Activated T-cell treated with anti-CD3 and anti-CD28 coated beads, Interleukin-2, amount 50 U/mL, for 1 hour (primary cell): ENCODE data around the gene SST.

Experiments
- DNase-seq: peaks from one replicate; pipeline ENCODE4 v3.0.0-alpha.2; 2020

SST gene

DNA sequence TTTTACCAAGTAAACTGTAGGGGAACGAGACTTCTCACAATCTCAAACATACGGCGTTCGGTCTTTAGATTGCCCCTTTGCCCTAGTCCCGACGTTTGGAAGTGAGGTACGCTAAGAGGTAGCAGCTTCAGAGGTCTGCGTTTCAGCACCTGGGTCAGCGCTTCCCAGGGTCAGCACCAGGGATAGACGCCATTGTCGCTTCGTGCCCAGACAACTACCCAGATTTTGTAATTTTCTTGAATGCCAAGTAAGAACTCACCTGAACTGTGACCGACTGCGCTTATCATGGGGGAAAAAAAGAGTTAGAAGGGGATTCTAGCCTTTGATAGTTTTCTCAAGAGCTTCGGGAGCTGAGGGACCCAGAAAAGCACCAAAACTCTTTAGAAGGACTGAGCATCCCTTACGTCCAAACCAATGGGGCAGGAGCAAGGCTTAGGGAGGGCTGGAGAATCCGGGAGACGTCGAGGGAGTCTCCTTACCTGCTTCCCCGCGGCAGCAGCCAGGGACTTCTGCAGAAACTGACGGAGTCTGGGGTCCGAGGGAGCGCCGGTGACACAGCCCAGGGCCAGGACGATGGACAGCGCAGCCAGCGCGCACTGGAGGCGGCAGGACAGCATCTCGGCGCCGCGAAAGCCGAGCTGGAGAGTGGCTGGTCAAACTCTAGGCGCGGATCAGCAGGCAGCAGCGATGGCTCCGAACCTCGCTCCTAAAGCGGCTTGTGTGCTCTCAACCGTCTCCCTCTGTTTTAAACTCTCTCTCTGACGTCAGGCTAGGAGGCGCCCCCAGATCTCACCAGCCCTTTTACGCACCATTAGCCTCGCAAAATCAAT is at the start of gene SST:
Gene SST, minus strand, starts transcription at position 720 of the 830 bp plus-strand sequence. Its CDS starts 103 bp downstream, at position 617.
- no peak for DNase-seq

DNA sequence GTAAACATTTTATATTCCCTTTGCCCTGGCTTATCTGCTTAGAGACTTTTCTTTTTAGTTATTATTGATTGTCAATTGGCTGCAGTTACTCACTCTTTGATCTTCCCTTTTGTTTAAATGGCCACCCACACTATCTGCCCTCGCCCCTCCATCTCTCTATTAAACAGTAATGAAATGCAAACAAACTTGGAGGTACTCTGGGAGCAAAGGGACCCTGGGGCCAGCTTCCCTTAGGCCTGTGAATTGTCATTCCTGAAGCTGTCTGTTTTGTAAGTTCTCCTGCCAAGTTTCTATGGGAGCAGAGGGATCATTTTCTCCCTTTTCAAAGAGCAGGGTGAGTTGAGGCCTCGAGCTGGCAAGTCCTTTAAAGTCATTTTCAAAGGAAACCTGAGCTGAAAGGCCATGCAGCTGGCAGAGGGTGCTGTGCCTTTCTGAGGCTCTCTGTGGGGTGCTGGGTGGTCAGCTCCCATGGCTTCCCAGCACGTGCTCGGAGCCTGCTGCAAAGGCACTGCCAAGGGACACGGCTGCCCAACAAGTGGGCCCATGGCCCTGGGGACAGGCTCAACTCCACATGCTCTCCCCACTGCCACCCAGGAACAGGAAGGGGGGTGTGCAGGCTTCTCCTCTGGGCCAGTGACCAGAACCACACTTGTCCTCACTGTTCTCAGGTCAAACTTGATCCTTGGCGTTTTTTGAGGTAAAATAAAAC is 49.6 kb upstream of the SST start:
- DNase-seq = no peak

DNA sequence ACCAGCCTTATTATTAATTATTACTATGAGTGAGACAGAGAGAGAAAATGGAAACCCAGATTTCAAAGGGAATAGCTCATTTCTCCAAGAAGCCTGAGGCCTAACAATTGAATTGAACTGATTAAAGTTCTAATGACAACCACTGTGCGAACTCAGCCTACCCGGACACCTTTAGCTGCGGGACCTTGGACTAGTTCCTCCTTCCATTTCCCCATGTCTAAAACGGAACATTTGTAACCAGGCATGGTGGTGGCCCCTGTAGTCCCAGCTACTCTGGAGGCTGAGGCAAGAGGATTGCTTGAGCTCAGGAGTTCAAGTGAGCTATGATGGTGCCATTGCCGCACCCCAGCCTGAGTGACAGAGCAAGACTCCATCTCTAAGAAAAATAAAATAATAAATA is 48.6 kb upstream of the SST start:
- no peak for DNase-seq

GRCh38 chr3:187717572-187717971 is 47.4 kb upstream of the SST start:
- DNase-seq = no peak

GRCh38 chr3:187714404-187714979 is 44.3 kb upstream of the SST start:
- peak; percentile 66 for DNase-seq

- DNase-seq = no peak
Measured at GRCh38 chr3:187713504-187713903, 43.3 kb upstream of the SST start.

- DNase-seq = no peak
Measured at GRCh38 chr3:187709155-187709554, 39.0 kb upstream of the SST start.

- no peak for DNase-seq
Measured at GRCh38 chr3:187708696-187709095, 38.5 kb upstream of the SST start.

DNA sequence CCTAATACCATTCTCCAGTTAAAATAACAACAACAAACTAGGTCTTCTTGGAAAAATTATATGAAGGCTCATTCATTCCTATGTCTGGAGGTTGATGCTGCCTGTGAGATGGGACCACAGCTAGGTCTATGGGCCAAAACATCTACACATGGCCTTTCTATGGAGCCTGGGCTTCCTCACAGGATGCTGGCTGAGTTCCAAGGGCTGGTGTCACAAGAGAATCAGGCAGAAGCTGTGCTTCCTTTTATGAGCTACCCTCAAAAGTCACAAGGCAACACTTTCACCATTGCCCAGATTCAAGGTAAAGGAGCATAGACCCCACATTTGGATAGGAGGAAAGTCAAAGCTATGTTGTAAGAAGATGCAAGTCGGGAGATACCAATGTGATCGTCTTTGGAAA is 36.8 kb upstream of the SST start:
- DNase-seq = no peak

- DNase-seq = no peak
Measured at GRCh38 chr3:187705164-187705563, 35.0 kb upstream of the SST start.

DNA sequence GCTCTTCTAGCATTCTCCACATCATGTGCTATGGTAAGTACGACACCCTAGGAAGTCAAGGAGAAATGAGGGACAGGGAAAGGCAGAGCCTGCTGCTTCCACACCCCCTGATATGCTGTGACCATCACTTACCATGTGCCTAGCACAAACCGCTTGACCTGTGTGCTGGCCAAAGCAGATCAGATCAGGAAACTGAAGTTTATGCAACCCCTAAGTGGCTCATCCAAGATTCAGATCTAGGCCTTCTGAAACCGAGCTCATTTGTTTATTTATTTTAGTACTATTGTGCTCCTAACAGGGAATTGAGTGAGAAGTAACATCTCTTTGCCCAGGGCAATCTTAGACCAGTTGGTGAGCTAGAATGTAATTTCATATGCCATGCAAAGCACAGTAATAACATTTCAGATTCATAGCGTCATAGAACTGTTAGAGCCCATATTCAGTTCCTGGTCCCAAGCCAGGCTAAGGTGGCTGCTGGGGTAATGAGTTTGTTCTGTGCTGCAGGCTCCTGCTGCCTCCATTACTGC is 32.4 kb upstream of the SST start, which contains the start of gene RTP2:
Gene RTP2, minus strand, starts transcription at position 51 of the 527 bp plus-strand sequence. CDS start 429 bp downstream, outside the sequence.
- DNase-seq = no peak

DNA sequence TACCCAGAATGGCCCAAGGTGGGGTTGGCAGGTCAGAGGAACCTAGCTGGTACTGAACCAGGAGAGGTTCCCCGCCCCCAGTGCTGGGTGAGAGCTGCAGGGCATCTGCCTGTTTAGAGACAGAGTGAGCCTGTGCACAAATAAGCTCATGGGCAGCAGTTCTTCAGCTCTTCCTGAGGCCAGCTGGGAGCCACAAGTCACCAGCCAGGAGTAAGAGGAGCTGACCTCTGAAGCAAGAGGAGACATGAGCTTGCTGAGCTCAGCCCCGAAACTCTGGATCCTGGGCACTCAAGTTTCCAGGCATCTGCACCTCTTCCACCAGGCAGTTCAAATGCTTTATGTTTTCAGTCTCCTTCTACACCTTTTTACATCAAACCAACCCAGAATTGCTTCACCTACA is 30.1 kb upstream of the SST start:
- DNase-seq = no peak

- DNase-seq = no peak
Measured at GRCh38 chr3:187698499-187699399, 28.6 kb upstream of the SST start.

GRCh38 chr3:187696021-187696420 is 25.8 kb upstream of the SST start:
- DNase-seq = no peak

GRCh38 chr3:187695449-187695848 is 25.3 kb upstream of the SST start:
- no peak for DNase-seq

GRCh38 chr3:187694801-187695200 is 24.6 kb upstream of the SST start:
- no peak for DNase-seq

DNA sequence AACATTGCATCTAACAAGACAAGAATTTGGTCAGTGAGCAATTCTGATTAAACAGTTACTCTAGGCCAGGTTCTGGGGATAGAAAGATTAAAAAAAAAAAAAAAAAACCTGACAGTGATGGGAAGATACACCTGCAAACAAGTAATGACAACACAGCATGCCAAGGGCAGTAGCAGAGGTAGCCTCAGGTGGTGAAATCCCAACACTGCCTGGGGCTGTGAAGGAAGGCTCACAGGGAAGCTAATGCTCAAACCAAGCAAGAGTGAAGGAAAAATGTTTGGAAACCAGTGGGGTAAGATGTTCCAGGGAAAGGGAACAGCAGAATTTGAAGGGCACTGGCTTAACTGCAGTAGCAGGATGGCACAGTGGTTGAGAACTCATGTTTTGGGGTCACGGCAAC is 23.2 kb upstream of the SST start:
- no peak for DNase-seq

DNA sequence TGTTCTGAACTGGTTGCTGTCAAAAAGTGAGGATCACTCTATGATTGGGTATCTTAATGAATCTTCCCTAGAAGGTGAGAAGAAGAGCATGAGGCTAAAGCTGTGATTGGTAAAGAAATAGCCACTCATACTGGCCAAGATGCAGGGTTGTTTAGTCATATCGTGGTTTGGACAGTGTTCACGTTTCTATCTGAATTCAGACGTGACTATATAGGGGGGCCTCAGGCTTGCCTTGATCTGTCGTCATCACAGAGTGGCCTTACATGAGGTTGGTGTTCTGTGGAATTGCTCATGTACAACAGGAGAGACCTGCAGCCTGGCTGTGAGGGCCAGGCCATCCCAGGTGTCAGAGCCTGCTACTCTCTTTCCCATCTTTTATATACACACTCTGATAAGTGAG is 19.8 kb upstream of the SST start:
- DNase-seq = no peak

DNA sequence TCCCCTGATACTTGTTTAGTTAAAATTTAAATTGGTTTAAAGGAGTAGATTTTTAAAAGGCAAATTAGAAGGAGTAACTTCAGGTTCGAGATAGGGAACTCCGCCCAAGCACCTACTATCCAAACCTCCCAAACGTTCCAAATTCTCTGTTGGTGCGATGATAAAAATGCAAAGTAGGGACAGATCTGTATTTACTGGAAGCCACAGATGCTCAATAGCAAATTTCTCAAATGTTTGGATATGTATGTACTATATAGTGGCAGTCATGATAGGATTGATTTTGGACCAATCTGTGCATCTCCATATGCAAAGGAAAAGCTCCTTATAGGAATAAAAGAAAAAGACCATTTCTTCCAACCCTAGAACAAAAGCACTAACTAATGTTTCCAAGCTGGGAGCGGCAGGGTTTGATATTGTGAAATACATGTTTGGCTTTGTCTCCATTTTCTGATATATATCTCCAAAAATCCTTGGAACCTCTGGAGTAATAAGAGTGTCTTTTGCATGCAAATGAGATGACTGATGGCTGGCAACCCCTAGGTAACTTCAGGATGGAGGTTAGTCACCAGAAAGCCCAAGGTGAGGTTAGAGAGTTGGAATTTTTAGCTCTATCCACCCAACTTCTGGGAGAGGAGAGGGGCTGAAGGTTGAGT is 16.6 kb upstream of the SST start:
- DNase-seq = no peak

DNA sequence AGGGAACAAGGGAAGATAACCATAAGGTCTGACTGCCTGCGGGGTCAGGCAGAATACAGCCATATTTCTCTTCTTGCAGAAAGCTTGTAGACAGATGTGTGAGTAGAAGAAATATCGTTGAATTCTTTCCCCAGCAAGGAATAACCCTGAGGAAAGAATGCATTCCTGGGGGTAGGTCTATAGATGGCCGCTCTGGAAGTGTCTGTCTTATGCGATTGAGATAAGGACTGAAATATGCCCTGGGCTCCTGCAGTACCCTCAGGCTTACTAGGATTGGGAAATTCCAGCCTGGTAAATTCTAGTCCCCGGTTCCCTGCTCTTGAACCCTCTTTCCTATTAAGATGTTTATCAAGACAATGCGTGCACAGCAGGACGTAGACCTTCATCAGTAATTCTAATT is 15.8 kb upstream of the SST start:
- no peak for DNase-seq

DNA sequence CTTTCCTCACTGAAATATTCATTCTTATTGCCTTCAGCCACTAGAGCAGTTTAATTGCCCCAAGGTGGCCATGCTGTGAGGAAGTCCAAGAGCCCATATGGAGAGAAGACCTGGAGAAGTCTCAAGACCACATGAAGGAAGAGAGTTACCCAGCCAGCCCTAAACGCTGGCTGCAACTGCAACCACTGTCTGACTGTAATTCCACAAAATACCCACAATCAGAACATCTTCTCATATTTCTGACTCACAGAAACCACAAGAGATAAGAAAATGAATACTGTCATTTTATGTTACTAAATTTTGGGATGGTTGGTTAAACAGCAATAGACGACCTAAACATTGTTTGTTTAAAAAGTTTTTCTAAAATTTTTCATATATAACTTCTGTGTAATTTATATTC is 14.7 kb upstream of the SST start:
- no peak for DNase-seq

GRCh38 chr3:187684444-187684843 is 14.2 kb upstream of the SST start:
- no peak for DNase-seq
